SH-SY5Y (cell line): Measurements from ENCODE around the gene CTDSPL.

ENCODE experiments used
- GATA2 ChIP-seq: IDR thresholded peaks from 2 replicates; pipeline ENCODE4 v1.6.1; 2011; ENCODE audit warnings: mild to moderate bottlenecking, low read depth, low read length
- GATA3 ChIP-seq: IDR thresholded peaks from 2 replicates; pipeline ENCODE4 v1.6.1; 2011; ENCODE audit warnings: low read depth, mild to moderate bottlenecking, low read length, moderate library complexity

GRCh38 chr3:37833302-37834186 is 28.1 kb upstream of the CTDSPL start:
- TF ChIP-seq GATA2: no peak
- TF ChIP-seq GATA3: no peak
